HepG2 (cell line): Measurements from ENCODE around the gene DAPK1. TPM values are rescaled to one million over a fixed set of nuclear protein-coding genes. Genes with fewer than 3 reads are reported as not detected.
A peak's percentile ranks its signal among the peaks of the same experiment; 100 is the strongest.

Experiments
- ATF5 ChIP-seq: sonication (generic); formaldehyde crosslinking; IDR thresholded peaks from 2 replicates; pipeline ENCODE4 v1.4.0; 2020; ENCODE audit warnings: mild to moderate bottlenecking, low read depth, missing genetic modification reagents
- GATAD2A ChIP-seq: IDR thresholded peaks from 2 replicates; pipeline ENCODE4 v1.6.1; 2016
- GZF1 ChIP-seq: sonication (generic); formaldehyde crosslinking; IDR thresholded peaks from 2 replicates; pipeline ENCODE4 v1.5.1; 2020; ENCODE audit warnings: mild to moderate bottlenecking, missing genetic modification reagents
- IRX3 ChIP-seq: sonication (generic); formaldehyde crosslinking; IDR thresholded peaks from 2 replicates; pipeline ENCODE4 v1.8.1; 2023; ENCODE audit warnings: mild to moderate bottlenecking, low read depth, missing genetic modification reagents, borderline replicate concordance
- MAFF ChIP-seq: IDR thresholded peaks from 2 replicates; pipeline ENCODE4 v1.6.1; 2011; ENCODE audit warnings: low read depth, low read length, improper control_type of control experiment
- MATR3 ChIP-seq: sonication (generic); formaldehyde crosslinking; IDR thresholded peaks from 2 replicates; pipeline ENCODE4 v1.4.0; 2020; ENCODE audit warnings: missing genetic modification reagents
- PHB2 ChIP-seq: fragments of 450-650 bp; IDR thresholded peaks from 2 replicates; pipeline ENCODE4 v1.6.1; 2018; ENCODE audit not compliant: partially characterized antibody
- POLR2G ChIP-seq: fragments of 200-400 bp; formaldehyde crosslinking; IDR thresholded peaks from 2 replicates; pipeline ENCODE4 v1.6.1; 2018; ENCODE audit warnings: mild to moderate bottlenecking, low read depth, low read length, moderate library complexity
- RXRA ChIP-seq: sonication (generic); formaldehyde crosslinking; IDR thresholded peaks from 2 replicates; pipeline ENCODE4 v1.5.1; 2020; ENCODE audit warnings: missing genetic modification reagents
- SAP130 ChIP-seq: IDR thresholded peaks from 2 replicates; pipeline ENCODE4 v1.6.1; 2016; ENCODE audit warnings: low read depth
- SRY ChIP-seq: sonication (generic); formaldehyde crosslinking; IDR thresholded peaks from 2 replicates; pipeline ENCODE4 v1.8.0; 2022; ENCODE audit warnings: mild to moderate bottlenecking, missing genetic modification reagents
- TEAD2 ChIP-seq: sonication (generic); formaldehyde crosslinking; IDR thresholded peaks from 2 replicates; pipeline ENCODE4 v1.9.0; 2021; ENCODE audit warnings: missing genetic modification reagents
- ZBED4 ChIP-seq: sonication (generic); formaldehyde crosslinking; IDR thresholded peaks from 2 replicates; pipeline ENCODE4 v1.4.0; 2020; ENCODE audit warnings: missing genetic modification reagents, borderline replicate concordance
- ZBTB1 ChIP-seq: sonication (generic); formaldehyde crosslinking; IDR thresholded peaks from 2 replicates; pipeline ENCODE4 v1.4.0; 2020; ENCODE audit warnings: missing genetic modification reagents, borderline replicate concordance
- ZNF234 ChIP-seq: sonication (generic); formaldehyde crosslinking; conservative IDR thresholded peaks from 2 replicates; pipeline ENCODE4 v1.5.1; 2020; ENCODE audit warnings: mild to moderate bottlenecking, missing genetic modification reagents
- ZNF460 ChIP-seq: sonication (generic); formaldehyde crosslinking; IDR thresholded peaks from 2 replicates; pipeline ENCODE4 v1.5.1; 2020; ENCODE audit warnings: missing genetic modification reagents, mild to moderate bottlenecking, borderline replicate concordance
- ZNF878 ChIP-seq: sonication (generic); formaldehyde crosslinking; IDR thresholded peaks from 2 replicates; pipeline ENCODE4 v1.8.1; 2023; ENCODE audit warnings: mild to moderate bottlenecking, missing genetic modification reagents, moderate library complexity
- polyA plus RNA-seq, 8 experiments: library from polyadenylated mRNA; depleted of rRNA in 3 of 8; stranded (reverse) in 7 of 8; unstranded in 1 of 8; fragments of >200 nt; fragmentation: Illumina TruSeq in 4 of 8; extraction: Trizol in 4 of 8; gene quantifications; 2 replicates each; pipeline versions ENCODE4 v1.2.1 to v1.2.3, GENCODE V29; 2011 to 2016; ENCODE audit warnings: low read depth in 4 of 8, missing spikeins in 1 of 8, mixed read lengths in 1 of 8; ENCODE audit not compliant: insufficient read depth in 1 of 8
- total RNA-seq, 5 experiments: library from RNA; depleted of rRNA; stranded (reverse); fragments of >200 nt; fragmentation: Illumina TruSeq; extraction: Trizol; gene quantifications; 2 replicates each; pipeline ENCODE4 v1.2.3, GENCODE V29; 2016; ENCODE audit warnings: low read depth in 1 of 5
- TF ChIP-seq, protein P1 (sequence below): sonication (generic); formaldehyde crosslinking; IDR thresholded peaks from 2 replicates; pipeline ENCODE4 v1.8.0; 2022; ENCODE audit warnings: mild to moderate bottlenecking, missing genetic modification reagents, moderate library complexity
- TF ChIP-seq, protein P2 (sequence below): sonication (generic); formaldehyde crosslinking; IDR thresholded peaks from 2 replicates; pipeline ENCODE4 v1.4.0; 2020; ENCODE audit warnings: mild to moderate bottlenecking, missing genetic modification reagents

The DAPK1 gene
- total and polyA plus RNA-seq, 2 of the 13 experiments (the other 11 are each of a cell fraction or from before 2014, with no cell fraction given), result 35.7 to 35.9 TPM

- TF ChIP-seq ATF5 (CRISPR knock-in tag) (0 out of 2 replicates have a peak, but pooled peaks have one; percentile 66), TEAD2 (no peak), SRY (CRISPR knock-in tag) (0 out of 2 replicates have a peak, but pooled peaks have one; percentile 21), RXRA (CRISPR knock-in tag) (no peak; the same call in 1 of the 2 replicates), ZNF878 (0 out of 2 replicates have a peak, but pooled peaks have one; percentile 25), IRX3 (CRISPR knock-in tag) (no peak), ZBTB1 (no peak), POLR2G (no peak; the same call in 1 of the 2 replicates), ZNF460 (CRISPR knock-in tag) (no peak), GATAD2A (CRISPR knock-in tag) (peak; percentile 50; the same call in 1 of the 2 replicates), ZNF234 (peak; percentile 80; the same call in 1 of the 2 replicates), MAFF (no peak), GZF1 (CRISPR knock-in tag) (no peak), SAP130 (CRISPR knock-in tag) (peak; percentile 30), PHB2 (no peak), ZBED4 (CRISPR knock-in tag) (no peak; the same call in 1 of the 2 replicates), MATR3 (CRISPR knock-in tag) (no peak)
- TF ChIP-seq, protein P1, sequence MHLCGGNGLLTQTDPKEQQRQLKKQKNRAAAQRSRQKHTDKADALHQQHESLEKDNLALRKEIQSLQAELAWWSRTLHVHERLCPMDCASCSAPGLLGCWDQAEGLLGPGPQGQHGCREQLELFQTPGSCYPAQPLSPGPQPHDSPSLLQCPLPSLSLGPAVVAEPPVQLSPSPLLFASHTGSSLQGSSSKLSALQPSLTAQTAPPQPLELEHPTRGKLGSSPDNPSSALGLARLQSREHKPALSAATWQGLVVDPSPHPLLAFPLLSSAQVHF (CRISPR knock-in tag), result peak; percentile 72
- TF ChIP-seq, protein P2, sequence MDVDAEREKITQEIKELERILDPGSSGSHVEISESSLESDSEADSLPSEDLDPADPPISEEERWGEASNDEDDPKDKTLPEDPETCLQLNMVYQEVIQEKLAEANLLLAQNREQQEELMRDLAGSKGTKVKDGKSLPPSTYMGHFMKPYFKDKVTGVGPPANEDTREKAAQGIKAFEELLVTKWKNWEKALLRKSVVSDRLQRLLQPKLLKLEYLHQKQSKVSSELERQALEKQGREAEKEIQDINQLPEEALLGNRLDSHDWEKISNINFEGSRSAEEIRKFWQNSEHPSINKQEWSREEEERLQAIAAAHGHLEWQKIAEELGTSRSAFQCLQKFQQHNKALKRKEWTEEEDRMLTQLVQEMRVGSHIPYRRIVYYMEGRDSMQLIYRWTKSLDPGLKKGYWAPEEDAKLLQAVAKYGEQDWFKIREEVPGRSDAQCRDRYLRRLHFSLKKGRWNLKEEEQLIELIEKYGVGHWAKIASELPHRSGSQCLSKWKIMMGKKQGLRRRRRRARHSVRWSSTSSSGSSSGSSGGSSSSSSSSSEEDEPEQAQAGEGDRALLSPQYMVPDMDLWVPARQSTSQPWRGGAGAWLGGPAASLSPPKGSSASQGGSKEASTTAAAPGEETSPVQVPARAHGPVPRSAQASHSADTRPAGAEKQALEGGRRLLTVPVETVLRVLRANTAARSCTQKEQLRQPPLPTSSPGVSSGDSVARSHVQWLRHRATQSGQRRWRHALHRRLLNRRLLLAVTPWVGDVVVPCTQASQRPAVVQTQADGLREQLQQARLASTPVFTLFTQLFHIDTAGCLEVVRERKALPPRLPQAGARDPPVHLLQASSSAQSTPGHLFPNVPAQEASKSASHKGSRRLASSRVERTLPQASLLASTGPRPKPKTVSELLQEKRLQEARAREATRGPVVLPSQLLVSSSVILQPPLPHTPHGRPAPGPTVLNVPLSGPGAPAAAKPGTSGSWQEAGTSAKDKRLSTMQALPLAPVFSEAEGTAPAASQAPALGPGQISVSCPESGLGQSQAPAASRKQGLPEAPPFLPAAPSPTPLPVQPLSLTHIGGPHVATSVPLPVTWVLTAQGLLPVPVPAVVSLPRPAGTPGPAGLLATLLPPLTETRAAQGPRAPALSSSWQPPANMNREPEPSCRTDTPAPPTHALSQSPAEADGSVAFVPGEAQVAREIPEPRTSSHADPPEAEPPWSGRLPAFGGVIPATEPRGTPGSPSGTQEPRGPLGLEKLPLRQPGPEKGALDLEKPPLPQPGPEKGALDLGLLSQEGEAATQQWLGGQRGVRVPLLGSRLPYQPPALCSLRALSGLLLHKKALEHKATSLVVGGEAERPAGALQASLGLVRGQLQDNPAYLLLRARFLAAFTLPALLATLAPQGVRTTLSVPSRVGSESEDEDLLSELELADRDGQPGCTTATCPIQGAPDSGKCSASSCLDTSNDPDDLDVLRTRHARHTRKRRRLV (CRISPR knock-in tag), result peak; percentile 55; the same call in 1 of the 2 replicates
Observed at GRCh38 chr9:87498046-87498810, 561 bp downstream of the DAPK1 start (continued).
